CD14-positive monocyte (primary cell): Measurements from ENCODE around the gene JSRP1. TPM values are rescaled to one million over a fixed set of nuclear protein-coding genes. Genes with fewer than 3 reads are reported as not detected.
A peak's percentile ranks its signal among the peaks of the same experiment; 100 is the strongest.

Source experiments
- DNase-seq, 3 donors: peaks; one replicate each; pipeline ENCODE4 v3.0.0-alpha.2; 2011 to 2022
- H2AFZ ChIP-seq: 2 replicates; pipeline ENCODE4 v1.6.0; 2012; ENCODE audit warnings: mild to moderate bottlenecking, low read depth, low read length, inconsistent platforms; ENCODE audit not compliant: insufficient read depth, poor library complexity, severe bottlenecking
- H3K27ac ChIP-seq, 2 donors: 1 replicate in 1 of 2; 2 replicates in 1 of 2; pipeline ENCODE4 v1.5.1; 2012 to 2013; ENCODE audit warnings: low read length in 2 of 2, control low read depth in 1 of 2, inconsistent platforms in 1 of 2, low read depth in 1 of 2, mild to moderate bottlenecking in 1 of 2
- H3K27me3 ChIP-seq, 2 donors: one replicate each; pipeline versions ENCODE4 v1.6.0 to v1.6.1; 2011 to 2013; ENCODE audit warnings: low read length in 2 of 2; ENCODE audit not compliant: control insufficient read depth in 2 of 2, insufficient read depth in 2 of 2
- H3K36me3 ChIP-seq, 2 donors: replicated peaks in 1 of 2; 1 replicate in 1 of 2; 2 replicates in 1 of 2; pipeline versions ENCODE4 v1.5.1 to v1.6.1; 2012 to 2013; ENCODE audit warnings: low read length in 2 of 2, control low read depth in 1 of 2, inconsistent platforms in 1 of 2, mild to moderate bottlenecking in 1 of 2; ENCODE audit not compliant: insufficient read depth in 2 of 2, control insufficient read depth in 1 of 2
- H3K4me1 ChIP-seq, 2 donors: 1 replicate in 1 of 2; 2 replicates in 1 of 2; pipeline versions ENCODE4 v1.5.1 to v1.6.1; 2012 to 2013; ENCODE audit warnings: low read length in 2 of 2, control low read depth in 1 of 2, inconsistent platforms in 1 of 2, mild to moderate bottlenecking in 1 of 2, moderate library complexity in 1 of 2; ENCODE audit not compliant: insufficient read depth in 2 of 2, control insufficient read depth in 1 of 2
- H3K4me2 ChIP-seq: replicated peaks from 2 replicates; pipeline ENCODE3; 2012; ENCODE audit warnings: low read length, moderate library complexity, mild to moderate bottlenecking; ENCODE audit not compliant: poor library complexity, severe bottlenecking; ENCODE audit errors: extremely low read depth
- H3K4me3 ChIP-seq, 3 experiments: fragments of 200-600 bp in 1 of 3; sonication (generic) in 1 of 3; replicated peaks in 1 of 3; 1 replicate in 2 of 3; 2 replicates in 1 of 3; pipeline ENCODE4 v1.5.1; 2011 to 2013; ENCODE audit warnings: low read length in 3 of 3, mild to moderate bottlenecking in 3 of 3, control low read depth in 2 of 3, low read depth in 2 of 3, inconsistent platforms in 1 of 3, moderate library complexity in 1 of 3
- H3K79me2 ChIP-seq: 2 replicates; pipeline ENCODE4 v1.6.0; 2012; ENCODE audit warnings: mild to moderate bottlenecking, control low read depth, inconsistent platforms, low read length, moderate library complexity; ENCODE audit not compliant: insufficient read depth
- H3K9ac ChIP-seq: 2 replicates; pipeline ENCODE4 v1.6.0; 2017; ENCODE audit warnings: low read length, mild to moderate bottlenecking; ENCODE audit not compliant: insufficient read depth, poor library complexity, severe bottlenecking
- H3K9me3 ChIP-seq, 2 donors: replicated peaks in 1 of 2; 1 replicate in 1 of 2; 2 replicates in 1 of 2; pipeline versions ENCODE4 v1.5.1 to v1.6.1; 2012 to 2013; ENCODE audit warnings: low read length in 2 of 2, control low read depth in 1 of 2; ENCODE audit not compliant: control insufficient read depth in 1 of 2, insufficient read depth in 1 of 2
- H4K20me1 ChIP-seq: 2 replicates; pipeline ENCODE4 v1.6.0; 2012; ENCODE audit warnings: mild to moderate bottlenecking, low read length, control low read depth, moderate library complexity; ENCODE audit not compliant: insufficient read depth
- H3K27ac Mint-ChIP-seq, 7 donors: one replicate each; pipeline ENCODE4 v1.8.0; 2020; ENCODE audit warnings: mild to moderate bottlenecking in 7 of 7, mixed read lengths in 7 of 7, moderate library complexity in 6 of 7, inconsistent platforms in 2 of 7
- H3K27me3 Mint-ChIP-seq, 3 donors: one replicate each; pipeline ENCODE4 v1.8.0; 2021 to 2022; ENCODE audit warnings: low read depth in 3 of 3, mild to moderate bottlenecking in 3 of 3, mixed read lengths in 3 of 3, moderate library complexity in 3 of 3, inconsistent platforms in 1 of 3
- H3K36me3 Mint-ChIP-seq, 2 donors: one replicate each; pipeline ENCODE4 v1.8.0; 2020; ENCODE audit warnings: mixed read lengths in 2 of 2, inconsistent platforms in 1 of 2, mild to moderate bottlenecking in 1 of 2
- H3K4me1 Mint-ChIP-seq: one replicate; pipeline ENCODE4 v1.8.0; 2020; ENCODE audit warnings: mild to moderate bottlenecking, mixed read lengths
- H3K4me3 Mint-ChIP-seq, 2 donors: one replicate each; pipeline ENCODE4 v1.8.0; 2020; ENCODE audit warnings: mild to moderate bottlenecking in 2 of 2, mixed read lengths in 2 of 2, moderate library complexity in 1 of 2
- H3K9me3 Mint-ChIP-seq, 7 donors: one replicate each; pipeline ENCODE4 v1.8.0; 2020 to 2022; ENCODE audit warnings: mixed read lengths in 7 of 7, mild to moderate bottlenecking in 6 of 7, moderate library complexity in 6 of 7, inconsistent platforms in 2 of 7
- CTCF ChIP-seq: fragments of 200-600 bp; IDR thresholded peaks from one replicate; pipeline ENCODE4 v1.8.0; 2022; ENCODE audit warnings: antibody characterized with exemption, mild to moderate bottlenecking
- WGBS: methylation state at CpG from one replicate; pipeline ENCODE4 v1.1.5; 2013; ENCODE audit warnings: missing lambda C conversion rate; ENCODE audit not compliant: insufficient coverage; 5-methylcytosine and 5-hydroxymethylcytosine counted together
- intact Hi-C, 2 donors: fragments of 100-400 bp; cut with micrococcal nuclease; formaldehyde crosslinking; loops; one replicate each; pipeline versions ENCODE4 v1.15.0 to v1.15.1; 2023
- polyA plus RNA-seq, 3 donors: library from polyadenylated mRNA; depleted of rRNA in 1 of 3; unstranded in 2 of 3; stranded (reverse) in 1 of 3; fragments of 300-500 nt in 2 of 3; fragments of >200 nt in 1 of 3; fragmentation: Illumina TruSeq in 2 of 3; gene quantifications; 1 replicate in 2 of 3; 2 replicates in 1 of 3; pipeline ENCODE4 v1.2.3, GENCODE V29; 2012 to 2021

JSRP1 gene
- polyA plus RNA-seq, 3 donors = 0.38 to 0.50 TPM; not detected in 1

- no peaks in the 10 kb centered on the region for H3K9me3 Mint-ChIP-seq
- peaks cover 57% of the 10 kb centered on the region for H3K4me1 Mint-ChIP-seq
- peak overlapping the region; percentile 84 for H2AFZ ChIP-seq
- WGBS = 0% methylated on average over 28 of the region's 28 CpGs
- H3K9ac ChIP-seq = peak overlapping the region; percentile 92
- H3K4me2 ChIP-seq = peak overlapping the region; percentile 93
- no peaks in the 10 kb centered on the region for H3K27me3 ChIP-seq
- H3K9me3 ChIP-seq = no peaks in the 10 kb centered on the region
- H3K4me1 ChIP-seq = peaks cover 51 to 64% of the 10 kb centered on the region in 2 donors
- H4K20me1 ChIP-seq = peaks cover 86% of the 10 kb centered on the region
- peaks cover 87% of the 10 kb centered on the region for H3K79me2 ChIP-seq
- H3K27ac ChIP-seq = peak overlapping the region in 1 of 2 donors; percentile 99
- peaks cover 0 to 2% (median 1%) of the 10 kb centered on the region in 3 donors for H3K27me3 Mint-ChIP-seq
- DNase-seq = no peak
- peak overlapping the region; percentile 54 to 88 (median 73) for H3K4me3 ChIP-seq
- peak overlapping the region; percentile 87 to 94 for H3K4me3 Mint-ChIP-seq
- intact Hi-C loops = loop anchor here (2.0 to 5.0 kb wide), 4 partner anchors 37 to 91 kb away; partner anchors contain the start of genes AP3D1 (in 2 of the 2), LSM7 (in 1 of the 2) and SPPL2B (in 1 of the 2)
- H3K27ac Mint-ChIP-seq = peak overlapping the region in 5 of 7 donors; percentile 97 to 100 (median 99)
- H3K36me3 ChIP-seq = peaks cover 22 to 37% of the 10 kb centered on the region in 2 donors
- no peak for TF ChIP-seq CTCF
- peaks cover 22 to 39% of the 10 kb centered on the region in 2 donors for H3K36me3 Mint-ChIP-seq
These were observed 20.2 kb downstream of the JSRP1 start for GRCh38 chr19:2236064-2236313.

- intact Hi-C loops = loop anchor here (2.0 to 5.0 kb wide), 5 partner anchors 37 to 92 kb away; partner anchors contain the start of genes AP3D1 (in 2 of the 2), DOT1L (in 1 of the 2), LSM7 (in 1 of the 2) and SPPL2B (in 1 of the 2)
- Mint-ChIP-seq H3K36me3 (peaks cover 20 to 35% of the 10 kb centered on the region in 2 donors), H3K4me3 (peak overlapping the region; percentile 87 to 94), H3K27ac (peak overlapping the region; percentile 54 to 99 (median 84)), H3K27me3 (peaks cover 0 to 2% (median 1%) of the 10 kb centered on the region in 3 donors), H3K9me3 (no peaks in the 10 kb centered on the region), H3K4me1 (peaks cover 53% of the 10 kb centered on the region)
- under 1% methylated on average over 48 of the region's 48 CpGs for WGBS
- TF ChIP-seq CTCF = no peak
- no peaks in the 10 kb centered on the region for H3K9me3 ChIP-seq
- peaks cover 25 to 37% of the 10 kb centered on the region in 2 donors for H3K36me3 ChIP-seq
- H3K79me2 ChIP-seq = peaks cover 82% of the 10 kb centered on the region
- no peaks in the 10 kb centered on the region for H3K27me3 ChIP-seq
- H3K4me1 ChIP-seq = peaks cover 50 to 59% of the 10 kb centered on the region in 2 donors
- peak in 1 of 3 donors; percentile 27 for DNase-seq
- peak overlapping the region; percentile 39 to 99 for H3K27ac ChIP-seq
- peak overlapping the region; percentile 93 for H3K4me2 ChIP-seq
- peak overlapping the region; percentile 54 to 88 (median 73) for H3K4me3 ChIP-seq
- H4K20me1 ChIP-seq = peaks cover 86% of the 10 kb centered on the region
- peak overlapping the region; percentile 92 for H3K9ac ChIP-seq
- H2AFZ ChIP-seq = peak overlapping the region; percentile 84
These were observed 20.7 kb downstream of the JSRP1 start for GRCh38 chr19:2235381-2236063.
